GM19324 (cell line): Measurements from ENCODE around the gene TMC8.
"Not testable (repeated sequence)": the region's sequence is repeated elsewhere in the genome, so short reads cannot be mapped to it uniquely, and the experiment has no call there.

Source experiments
- ATAC-seq: cut with Tn5 transposase; IDR thresholded peaks from one replicate; pipeline ENCODE4 v1.9.1; 2021; ENCODE audit warnings: mild to moderate bottlenecking, moderate library complexity; ENCODE audit not compliant: unreplicated experiment, low FRiP score

The TMC8 gene

DNA sequence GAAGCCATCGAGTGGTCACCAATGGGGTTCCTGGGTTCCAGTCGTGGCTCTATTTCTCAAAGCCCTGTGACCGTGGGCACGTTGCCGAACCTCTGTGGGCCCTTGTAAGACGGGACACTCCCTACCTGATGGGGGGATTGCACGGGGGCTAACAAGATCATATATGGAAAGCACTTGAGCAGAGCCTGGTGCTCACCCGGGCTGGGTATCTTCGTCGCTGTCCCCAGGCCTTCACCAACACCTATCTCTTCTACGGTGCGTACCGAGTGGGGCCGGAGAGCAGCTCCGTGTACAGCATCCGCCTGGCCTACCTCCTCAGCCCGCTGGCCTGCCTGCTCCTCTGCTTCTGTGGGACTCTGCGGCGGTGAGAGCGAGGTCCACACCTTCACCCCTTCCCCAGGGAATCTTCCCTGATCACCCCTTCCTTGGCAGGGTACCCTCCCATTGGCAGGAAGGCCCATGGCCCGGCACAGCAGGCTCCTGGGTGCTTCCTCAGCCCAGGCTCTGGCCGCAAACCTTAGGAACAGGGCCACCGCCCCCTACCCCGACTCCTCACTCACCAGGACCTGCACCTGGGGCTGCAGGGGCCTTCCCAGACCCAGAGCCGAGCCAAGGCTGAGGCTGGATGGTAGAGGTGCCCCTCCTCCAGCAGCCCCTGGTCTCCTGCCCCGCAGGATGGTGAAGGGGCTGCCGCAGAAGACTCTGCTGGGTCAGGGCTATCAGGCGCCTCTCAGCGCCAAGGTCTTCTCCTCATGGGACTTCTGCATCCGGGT is 2.8 kb downstream of the TMC8 start:
- no peak for ATAC-seq

DNA sequence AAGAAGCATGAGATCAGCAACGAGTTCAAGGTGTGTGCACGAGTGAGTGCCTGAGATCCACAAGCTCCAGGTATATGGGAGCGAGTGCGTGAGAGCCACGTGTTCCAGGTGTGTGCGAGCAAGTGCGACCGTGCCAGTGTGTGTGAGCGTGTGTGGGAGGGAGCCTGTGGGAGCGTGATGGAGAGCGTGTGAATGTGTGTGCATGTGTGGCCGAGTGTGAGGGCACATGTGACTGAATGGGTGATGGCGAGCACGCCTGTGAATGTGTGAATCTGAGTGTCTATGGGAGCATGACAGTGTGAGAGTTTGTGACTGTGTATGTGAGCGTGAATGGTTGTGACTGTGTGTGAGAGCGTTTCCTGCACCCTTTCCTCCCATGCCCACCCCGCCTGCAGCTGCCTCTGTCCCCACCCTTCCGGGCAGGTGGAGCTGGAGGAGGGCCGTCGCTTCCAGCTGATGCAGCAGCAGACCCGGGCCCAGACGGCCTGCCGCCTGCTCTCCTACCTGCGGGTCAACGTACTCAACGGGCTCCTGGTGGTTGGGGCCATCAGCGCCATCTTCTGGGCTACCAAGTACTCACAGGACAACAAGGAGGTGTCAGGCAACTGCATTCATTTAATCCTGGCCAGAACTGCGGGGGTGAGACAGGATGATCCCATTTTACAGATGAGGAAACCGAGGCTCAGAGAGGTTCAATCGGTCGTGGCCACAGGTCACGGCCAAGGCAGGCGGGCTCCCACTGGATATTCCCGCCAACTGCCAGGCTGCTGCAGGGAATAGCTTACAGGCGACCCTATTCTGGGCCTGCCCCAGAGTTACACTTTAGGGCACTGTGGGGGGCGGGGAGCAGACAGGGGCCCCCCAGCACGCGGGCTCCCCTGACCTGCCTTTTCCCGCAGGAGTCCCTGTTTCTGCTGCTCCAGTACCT is 3.7 kb downstream of the TMC8 start:
- no peak for ATAC-seq

DNA sequence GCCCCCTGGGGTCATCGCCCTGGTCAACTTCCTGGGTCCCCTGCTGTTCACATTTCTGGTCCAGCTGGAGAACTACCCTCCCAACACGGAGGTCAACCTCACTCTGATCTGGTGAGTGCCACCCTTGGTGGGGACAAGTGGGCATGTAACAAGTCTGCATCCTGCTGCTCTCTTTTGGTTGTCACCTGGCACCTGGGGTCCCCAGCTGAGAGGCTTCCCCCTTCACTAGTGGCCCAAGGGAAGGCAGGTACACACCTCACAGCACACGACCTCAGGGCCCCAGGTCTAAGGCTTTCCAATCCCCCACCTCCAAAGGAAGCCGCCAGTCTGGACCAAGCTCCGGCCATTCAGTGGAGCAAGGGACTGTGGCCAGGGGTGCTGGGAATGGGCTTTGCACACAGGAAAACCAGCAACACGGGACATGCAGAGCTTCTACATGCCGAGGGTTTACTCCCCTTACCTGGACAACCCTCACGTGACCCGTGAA is 4.4 kb downstream of the TMC8 start:
- no peak for ATAC-seq

DNA sequence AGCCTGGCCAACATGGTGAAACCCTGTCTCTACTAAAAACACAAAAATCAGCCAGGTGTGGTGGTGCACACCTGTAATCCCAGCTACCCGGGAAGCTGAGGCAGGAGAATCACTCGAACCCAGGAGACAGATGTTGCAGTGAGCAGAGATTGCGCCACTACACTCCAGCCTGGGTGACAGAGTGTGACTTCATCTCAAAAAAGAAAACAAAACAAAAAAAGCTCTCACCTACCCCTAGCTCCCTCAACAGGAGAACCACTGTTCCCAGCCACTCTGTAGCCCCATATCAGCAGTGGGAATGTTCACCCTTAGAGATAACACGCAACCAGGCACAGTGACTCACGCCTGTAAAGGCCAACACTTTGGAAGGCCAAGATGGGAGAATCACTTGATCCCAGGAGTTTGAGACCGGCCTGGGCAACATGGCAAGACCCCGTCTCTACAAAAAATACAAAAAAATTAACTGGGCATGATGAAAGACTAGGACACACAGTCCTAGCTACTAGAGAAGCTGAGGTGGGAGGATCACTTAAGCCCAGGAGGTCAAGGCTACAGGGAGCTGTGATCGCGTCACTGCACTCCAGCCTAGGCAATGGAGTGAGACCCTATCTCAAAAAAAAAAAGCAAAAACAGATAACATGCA is 5.4 kb downstream of the TMC8 start:
- no peak for ATAC-seq

DNA sequence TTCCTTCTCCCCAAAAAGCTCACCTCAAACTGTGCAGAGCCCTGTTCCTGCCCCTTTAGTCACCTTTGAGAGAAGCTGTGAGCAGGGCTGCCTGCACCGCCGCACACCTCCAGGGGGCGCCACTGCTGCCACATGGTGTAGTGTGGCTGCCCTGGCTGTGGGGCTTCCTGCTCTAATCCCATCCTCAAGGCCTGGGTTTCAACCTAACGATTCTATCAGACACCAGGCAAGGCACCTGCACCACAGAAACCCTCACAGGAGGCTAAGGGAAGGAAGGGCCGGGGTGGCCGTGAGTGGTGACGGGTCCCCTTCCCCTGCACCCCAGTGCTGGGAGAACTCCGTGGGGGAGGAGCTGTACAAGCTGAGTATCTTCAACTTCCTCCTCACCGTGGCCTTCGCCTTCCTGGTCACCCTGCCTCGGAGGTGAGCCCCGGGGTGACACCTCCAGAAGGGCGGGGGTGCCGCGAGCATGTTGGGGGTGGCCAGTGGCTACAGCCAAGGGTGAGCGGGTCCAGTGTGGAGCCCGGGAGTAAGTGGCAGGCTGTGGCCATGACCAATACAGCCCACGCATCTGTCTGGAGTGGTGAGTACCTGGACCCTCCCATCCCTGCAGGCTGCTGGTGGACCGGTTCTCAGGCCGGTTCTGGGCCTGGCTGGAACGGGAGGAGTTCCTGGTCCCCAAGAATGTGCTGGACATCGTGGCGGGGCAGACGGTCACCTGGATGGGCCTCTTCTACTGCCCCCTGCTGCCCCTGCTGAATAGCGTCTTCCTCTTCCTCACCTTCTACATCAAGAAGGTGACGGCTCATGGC is 7.0 kb downstream of the TMC8 start:
- ATAC-seq = no peak

DNA sequence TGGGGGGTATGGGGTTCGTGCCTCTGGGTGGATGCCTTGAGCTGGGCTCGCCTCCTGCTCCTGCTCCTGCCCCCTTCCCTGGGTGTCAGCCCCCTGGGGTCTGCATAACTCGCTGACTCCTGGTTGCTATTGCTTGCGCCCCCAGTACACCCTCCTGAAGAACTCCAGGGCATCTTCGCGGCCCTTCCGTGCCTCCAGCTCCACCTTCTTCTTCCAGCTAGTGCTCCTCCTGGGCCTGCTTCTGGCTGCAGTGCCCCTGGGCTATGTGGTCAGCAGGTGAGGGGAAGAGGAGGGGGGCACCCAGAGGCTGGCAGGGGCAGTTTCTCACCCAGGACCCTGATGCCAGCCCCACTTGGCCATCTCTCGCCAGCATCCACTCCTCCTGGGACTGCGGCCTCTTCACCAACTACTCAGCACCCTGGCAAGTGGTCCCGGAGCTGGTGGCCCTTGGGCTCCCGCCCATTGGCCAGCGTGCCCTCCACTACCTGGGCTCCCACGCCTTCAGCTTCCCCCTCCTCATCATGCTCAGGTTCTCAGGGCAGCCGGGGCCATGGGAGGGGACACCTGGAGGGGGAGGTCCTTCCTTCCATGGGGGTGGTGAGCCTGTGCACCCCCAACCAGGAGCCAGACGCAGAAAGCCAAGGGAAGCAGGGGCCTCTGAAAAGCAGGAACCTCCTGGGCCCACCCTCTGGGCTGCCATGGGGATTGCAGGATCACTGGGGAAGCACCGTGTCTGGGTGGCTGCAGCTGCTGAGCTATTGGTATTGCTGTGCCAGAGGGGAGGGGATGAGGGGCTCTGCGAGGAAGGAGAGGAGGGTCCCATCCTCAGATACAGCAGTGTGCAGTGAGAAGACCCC is 7.9 kb downstream of the TMC8 start:
- ATAC-seq = no peak

DNA sequence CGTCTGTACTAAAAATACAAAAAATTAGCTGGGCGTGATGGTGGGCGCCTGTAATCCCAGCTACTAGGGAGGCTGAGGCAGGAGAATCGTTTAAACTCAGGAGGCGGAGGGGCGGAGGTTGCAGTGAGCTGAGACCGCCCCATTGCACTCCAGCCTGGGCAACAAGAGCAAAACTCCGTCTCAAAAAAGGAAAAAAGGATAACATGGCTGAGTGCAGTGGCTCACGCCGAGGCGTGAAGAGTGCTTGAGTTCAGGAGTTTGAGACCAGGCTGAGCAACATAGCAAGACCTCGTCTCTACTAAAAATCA is 9.2 kb downstream of the TMC8 start:
- not testable (repeated sequence) for ATAC-seq

DNA sequence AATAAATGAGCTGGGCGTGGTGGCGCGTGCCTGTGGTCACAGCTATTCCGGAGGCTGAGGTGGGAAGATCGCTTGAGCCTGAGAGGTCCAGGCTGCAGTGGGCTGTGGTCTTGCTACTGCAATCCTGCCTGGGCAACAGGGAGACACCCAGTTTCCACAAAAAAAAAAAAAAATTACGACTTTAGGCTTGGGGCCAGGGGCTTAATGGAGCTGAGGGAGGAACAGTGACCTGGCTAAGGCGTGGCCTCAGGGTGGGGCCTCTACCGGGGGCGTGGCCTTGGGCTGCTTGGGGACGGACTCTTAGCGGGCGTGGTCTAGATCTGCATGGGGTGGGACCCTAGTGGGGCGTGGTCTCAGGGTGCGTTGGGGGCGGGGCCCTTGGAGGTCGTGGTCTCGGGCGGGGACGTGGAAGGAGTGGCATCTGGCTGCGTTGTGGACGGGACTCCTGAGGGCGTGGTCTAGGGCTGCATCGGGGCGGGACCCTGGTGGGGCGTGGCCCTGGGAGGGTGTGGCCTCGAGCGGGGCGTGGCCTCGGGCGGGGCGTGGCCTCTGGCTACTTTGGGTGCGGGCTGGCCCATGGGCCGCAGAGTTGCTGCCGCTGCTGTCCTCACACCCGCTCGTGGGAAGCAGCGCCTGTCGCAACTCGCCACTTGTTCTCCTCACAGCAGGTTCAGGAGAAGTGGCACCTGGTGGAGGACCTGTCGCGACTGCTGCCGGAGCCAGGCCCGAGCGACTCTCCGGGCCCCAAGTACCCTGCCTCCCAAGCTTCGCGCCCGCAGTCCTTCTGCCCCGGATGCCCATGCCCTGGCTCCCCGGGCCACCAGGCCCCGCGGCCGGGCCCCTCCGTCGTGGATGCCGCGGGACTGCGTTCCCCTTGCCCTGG is 9.8 kb downstream of the TMC8 start:
- peak; percentile 59 for ATAC-seq

DNA sequence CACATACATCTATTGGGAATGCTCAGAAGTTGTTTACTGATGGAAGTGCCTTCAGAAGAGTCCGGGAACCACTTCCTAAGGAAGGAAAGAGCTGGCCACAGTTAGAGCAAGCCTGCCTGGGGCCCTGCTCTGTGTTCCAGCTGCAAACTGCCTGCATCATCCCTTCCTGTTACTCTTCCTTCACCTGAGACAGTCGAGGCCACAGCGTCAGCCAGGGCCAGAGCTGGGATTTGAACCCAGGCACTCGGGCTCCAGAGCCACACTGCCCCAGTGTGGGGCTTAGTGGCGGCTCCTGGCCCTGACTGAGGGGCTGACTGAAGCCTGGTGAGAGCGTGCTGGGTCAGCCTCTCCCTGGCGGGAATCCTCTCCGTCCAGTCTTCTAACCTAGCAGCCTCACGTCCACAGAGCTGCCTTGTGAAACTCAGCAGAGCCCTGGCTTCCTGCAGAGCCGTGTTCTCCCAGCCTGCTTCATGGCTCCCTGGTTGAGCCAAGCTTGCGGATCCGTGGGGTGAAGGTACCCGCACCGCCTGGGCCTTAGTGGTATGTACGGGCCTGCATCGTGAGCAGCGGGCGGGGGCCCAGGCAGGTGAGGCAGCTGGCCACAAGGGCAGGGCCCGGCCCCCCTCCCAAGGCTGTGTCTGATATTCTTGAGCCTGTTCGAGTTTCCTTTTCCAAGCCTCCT is 11.0 kb downstream of the TMC8 start:
- ATAC-seq = no peak

DNA sequence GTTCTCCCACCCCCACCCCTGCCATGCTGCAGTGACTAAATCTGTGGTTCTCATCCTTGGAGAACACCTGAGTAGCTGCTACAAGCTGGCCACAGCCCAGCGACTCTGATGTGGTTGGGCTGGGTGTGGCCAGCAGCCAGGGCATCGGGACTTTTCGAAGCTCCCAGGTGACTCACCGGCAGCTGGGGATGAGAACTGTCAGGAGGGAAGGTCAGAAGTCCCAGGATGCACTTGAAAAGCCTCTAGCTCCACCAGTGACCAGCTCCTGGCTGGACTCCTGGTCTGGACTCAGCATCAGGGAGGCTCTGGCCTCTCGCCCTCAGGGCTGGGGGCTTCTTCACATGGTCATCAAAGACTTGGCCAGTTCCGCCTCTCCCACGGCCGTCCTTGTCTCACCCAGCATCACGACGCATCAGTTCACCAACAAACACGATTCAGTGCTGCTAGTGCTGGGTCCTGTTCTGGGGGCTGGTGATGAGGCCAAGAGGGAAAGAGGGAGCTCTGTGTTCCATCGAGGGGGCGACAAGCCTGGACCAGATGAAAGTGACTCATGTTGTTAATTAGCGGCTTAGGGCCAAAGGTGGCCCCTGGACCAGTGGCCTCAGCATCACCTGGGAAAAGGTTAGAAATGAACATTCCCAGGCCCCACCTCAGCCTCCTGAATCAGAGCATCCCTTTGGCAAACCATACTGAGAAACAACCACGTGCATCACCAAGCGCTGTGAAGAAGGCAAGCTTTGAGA is 11.7 kb downstream of the TMC8 start:
- no peak for ATAC-seq

DNA sequence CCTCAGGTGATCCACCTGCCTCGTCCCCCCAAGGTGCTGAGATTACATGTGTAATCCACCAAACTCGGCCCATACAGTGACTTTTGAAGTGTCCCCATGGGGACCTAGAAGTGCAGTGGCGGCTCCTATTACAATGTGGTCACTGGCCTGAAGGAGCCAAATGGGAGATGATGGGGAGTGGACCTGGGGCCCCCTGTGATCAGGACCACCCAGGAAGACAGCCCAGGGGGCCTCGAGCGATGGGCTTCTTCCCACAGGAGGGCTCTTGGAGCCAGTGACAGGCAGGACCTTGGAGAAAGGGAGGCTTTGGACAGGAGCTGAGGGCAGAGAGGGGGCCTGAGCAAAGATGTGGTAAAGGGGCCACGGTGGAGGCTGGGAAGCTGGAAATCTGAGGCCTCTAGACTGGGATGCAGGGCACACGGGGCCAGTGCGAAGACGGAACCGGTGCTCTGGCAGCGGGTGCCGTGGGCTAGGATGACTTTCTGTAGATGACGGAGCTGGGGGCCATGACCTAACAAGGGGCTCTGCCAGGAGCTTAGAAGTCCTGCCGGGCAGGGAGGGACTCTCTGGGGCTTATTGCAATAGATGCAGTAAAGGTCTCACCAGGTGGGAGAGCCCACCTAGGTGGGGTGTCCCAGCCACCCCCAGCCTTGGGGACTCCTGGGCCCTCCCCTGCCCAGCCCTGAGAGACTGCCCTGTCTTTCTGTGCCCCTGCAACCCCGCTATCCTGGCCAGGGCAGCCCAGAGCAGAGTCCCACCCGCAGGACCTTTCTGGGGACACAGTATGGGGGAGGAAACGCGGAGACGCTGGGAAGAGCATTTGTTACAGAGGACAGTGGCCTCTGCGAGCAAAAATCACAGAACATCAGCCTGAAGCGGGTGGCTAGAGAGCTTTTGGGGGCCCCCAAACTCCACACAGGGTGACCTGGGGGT is 12.9 kb downstream of the TMC8 start:
- no peak for ATAC-seq

DNA sequence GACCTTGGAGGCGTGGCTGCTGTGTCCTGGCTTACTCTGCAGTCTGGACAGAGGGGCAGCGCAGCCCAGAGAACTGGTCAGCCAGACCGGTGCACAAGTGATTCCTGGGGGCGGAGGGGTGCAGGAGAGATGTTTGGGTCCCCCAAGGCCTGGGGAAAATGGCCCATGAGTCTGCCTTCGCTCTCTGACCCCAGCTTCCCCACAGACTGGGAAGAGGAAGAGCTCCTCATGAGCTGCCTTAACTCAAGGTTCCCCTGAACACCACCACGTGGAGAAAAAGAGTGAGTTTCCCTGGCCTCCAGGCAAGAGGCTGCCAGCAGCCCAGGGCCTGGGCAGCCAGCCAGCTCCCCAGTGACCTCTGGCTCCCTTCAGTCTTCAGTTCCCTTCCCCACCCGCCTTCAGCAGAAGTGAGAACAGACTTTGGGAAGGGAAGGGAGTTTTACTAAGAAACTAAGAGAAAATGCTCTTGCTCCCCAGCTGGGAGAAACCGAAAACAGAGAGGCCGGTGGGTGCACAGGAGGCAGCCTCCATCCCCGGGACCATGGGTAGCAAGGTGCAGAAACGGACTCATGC is 13.7 kb downstream of the TMC8 start:
- ATAC-seq = no peak

DNA sequence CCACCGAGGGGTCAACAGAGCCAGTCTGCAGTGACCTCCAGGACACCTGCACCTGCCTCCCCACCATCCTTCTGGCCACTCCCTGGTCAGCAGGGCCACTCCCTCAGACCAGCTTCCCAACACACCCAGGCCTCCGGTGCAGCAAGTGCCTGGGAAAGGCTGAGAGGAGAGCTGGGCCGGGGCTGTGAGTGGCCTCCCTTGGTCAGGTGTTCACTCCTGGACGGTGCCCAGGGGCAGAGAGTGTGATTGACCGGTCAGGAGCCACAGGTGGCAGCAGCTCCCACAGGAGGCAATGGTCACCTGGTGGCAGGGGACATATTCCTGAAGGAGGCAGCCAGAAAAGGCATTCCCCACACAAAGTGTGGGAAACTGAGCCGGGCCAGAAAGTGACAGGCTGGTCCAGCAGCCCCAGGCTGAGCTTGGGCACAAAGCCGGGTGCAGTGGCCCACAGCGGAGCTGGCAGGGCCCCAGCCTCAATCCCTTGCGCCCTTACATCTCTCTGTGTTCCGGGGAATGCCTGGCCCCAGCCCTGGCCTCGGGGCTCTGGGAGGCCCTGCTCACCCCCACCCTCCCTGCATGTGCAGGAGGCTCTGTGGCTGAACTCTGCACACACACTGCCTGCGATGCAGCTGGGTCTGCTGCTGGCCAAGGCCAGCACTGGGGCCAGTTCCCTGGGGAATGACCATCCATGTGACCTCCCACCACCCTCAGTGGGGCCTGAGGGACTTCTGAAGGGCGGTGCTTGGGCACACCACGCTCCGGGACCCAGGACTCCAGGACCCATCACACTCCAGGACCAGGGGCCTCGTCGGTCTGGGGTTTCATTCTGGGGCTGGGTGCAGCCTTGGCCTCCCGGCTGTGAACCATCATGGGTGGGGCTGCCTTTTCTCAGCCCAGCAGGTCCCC is 14.4 kb downstream of the TMC8 start:
- no peak for ATAC-seq

DNA sequence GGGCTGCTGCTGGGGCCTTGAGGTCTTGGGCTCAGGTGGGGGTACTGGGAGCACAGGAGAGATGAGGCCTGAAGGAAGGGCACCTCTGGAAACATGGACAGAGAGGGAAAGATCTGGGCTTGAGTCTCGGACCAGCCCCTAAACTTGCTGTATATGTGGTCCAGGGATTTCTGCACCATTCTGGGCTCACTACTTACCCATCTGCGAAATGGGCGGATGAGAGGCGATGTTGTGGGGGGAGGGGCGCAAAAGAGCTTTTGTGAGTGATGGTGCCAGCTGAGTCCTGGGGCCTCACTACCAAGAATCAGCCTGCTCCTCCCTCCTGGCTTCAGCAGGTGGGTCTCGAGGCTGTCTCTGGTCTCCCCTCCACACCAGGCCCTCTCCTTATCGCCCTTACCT is 15.9 kb downstream of the TMC8 start:
- no peak for ATAC-seq

DNA sequence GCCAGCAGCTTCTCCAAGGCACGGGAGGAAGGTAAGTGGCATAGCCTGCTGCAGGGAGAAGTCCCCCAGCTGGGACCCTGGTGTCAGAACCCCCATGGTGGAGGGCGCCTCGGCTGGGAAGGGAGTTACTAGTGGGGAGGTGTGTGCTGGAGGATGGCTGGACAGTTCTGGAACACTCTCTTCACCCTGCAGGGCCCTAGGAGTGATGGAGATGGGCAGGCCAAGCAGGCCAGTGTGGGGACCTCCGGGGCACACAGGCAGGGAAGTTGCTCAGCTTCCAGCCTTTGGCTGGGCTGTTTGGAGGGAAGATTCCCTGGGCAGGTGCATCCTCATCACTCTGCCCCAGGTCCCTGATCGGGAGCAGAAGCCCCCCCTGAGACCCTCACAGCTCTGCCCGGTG is 16.3 kb downstream of the TMC8 start:
- no peak for ATAC-seq
